HepG2 (cell line): ENCODE data around the gene HEATR1. TPM values are rescaled to one million over a fixed set of nuclear protein-coding genes. Genes with fewer than 3 reads are reported as not detected.

ENCODE experiments used
- ARHGAP35 ChIP-seq: sonication (generic); formaldehyde crosslinking; IDR thresholded peaks from 2 replicates; pipeline ENCODE4 v1.9.0; 2022; ENCODE audit warnings: mild to moderate bottlenecking, inconsistent platforms, moderate library complexity, missing genetic modification reagents, borderline replicate concordance
- CENPT ChIP-seq: sonication (generic); formaldehyde crosslinking; IDR thresholded peaks from 2 replicates; pipeline ENCODE4 v1.8.0; 2022; ENCODE audit warnings: low read depth, mild to moderate bottlenecking, moderate library complexity, missing genetic modification reagents
- EEA1 ChIP-seq: sonication (generic); formaldehyde crosslinking; IDR thresholded peaks from 2 replicates; pipeline ENCODE4 v1.5.1; 2020; ENCODE audit warnings: mild to moderate bottlenecking, missing genetic modification reagents, borderline replicate concordance
- FOXM1 ChIP-seq: sonication (generic); formaldehyde crosslinking; IDR thresholded peaks from 2 replicates; pipeline ENCODE4 v1.5.0; 2020; ENCODE audit warnings: missing genetic modification reagents
- GTF3A ChIP-seq: sonication (generic); formaldehyde crosslinking; conservative IDR thresholded peaks from 2 replicates; pipeline ENCODE4 v1.4.0; 2020; ENCODE audit warnings: mild to moderate bottlenecking, missing genetic modification reagents
- HNRNPL ChIP-seq: fragments of 200-400 bp; formaldehyde crosslinking; IDR thresholded peaks from 2 replicates; pipeline ENCODE4 v1.6.1; 2017; ENCODE audit warnings: mild to moderate bottlenecking, low read depth, low read length
- TAF15 ChIP-seq: fragments of 200-400 bp; formaldehyde crosslinking; IDR thresholded peaks from one replicate; pipeline ENCODE4 v1.6.1; 2018; ENCODE audit warnings: mild to moderate bottlenecking, low read depth, low read length; ENCODE audit not compliant: poor library complexity, severe bottlenecking
- ZFP1 ChIP-seq: IDR thresholded peaks from 2 replicates; pipeline ENCODE4 v1.6.1; 2016
- ZNF292 ChIP-seq: sonication (generic); formaldehyde crosslinking; IDR thresholded peaks from 2 replicates; pipeline ENCODE4 v1.8.1; 2022; ENCODE audit warnings: mild to moderate bottlenecking, low read depth, missing genetic modification reagents, borderline replicate concordance
- ZNF296 ChIP-seq: sonication (generic); formaldehyde crosslinking; conservative IDR thresholded peaks from 2 replicates; pipeline ENCODE4 v1.5.0; 2020; ENCODE audit warnings: mild to moderate bottlenecking, missing genetic modification reagents
- ZNF432 ChIP-seq: sonication (generic); formaldehyde crosslinking; IDR thresholded peaks from 2 replicates; pipeline ENCODE4 v1.5.0; 2020; ENCODE audit warnings: missing genetic modification reagents, mild to moderate bottlenecking, borderline replicate concordance
- ZNF850 ChIP-seq: sonication (generic); formaldehyde crosslinking; conservative IDR thresholded peaks from 2 replicates; pipeline ENCODE4 v1.9.0; 2021; ENCODE audit warnings: mild to moderate bottlenecking, missing genetic modification reagents
- polyA plus RNA-seq, 8 experiments: library from polyadenylated mRNA; depleted of rRNA in 3 of 8; stranded (reverse) in 7 of 8; unstranded in 1 of 8; fragments of >200 nt; fragmentation: Illumina TruSeq in 4 of 8; extraction: Trizol in 4 of 8; gene quantifications; 2 replicates each; pipeline versions ENCODE4 v1.2.1 to v1.2.3, GENCODE V29; 2011 to 2016; ENCODE audit warnings: low read depth in 4 of 8, missing spikeins in 1 of 8, mixed read lengths in 1 of 8; ENCODE audit not compliant: insufficient read depth in 1 of 8
- total RNA-seq, 5 experiments: library from RNA; depleted of rRNA; stranded (reverse); fragments of >200 nt; fragmentation: Illumina TruSeq; extraction: Trizol; gene quantifications; 2 replicates each; pipeline ENCODE4 v1.2.3, GENCODE V29; 2016; ENCODE audit warnings: low read depth in 1 of 5
- TF ChIP-seq, protein P1 (sequence below): sonication (generic); formaldehyde crosslinking; IDR thresholded peaks from 2 replicates; pipeline ENCODE4 v1.5.0; 2020; ENCODE audit warnings: missing genetic modification reagents
- TF ChIP-seq, protein P2 (sequence below): sonication (generic); formaldehyde crosslinking; IDR thresholded peaks from 2 replicates; pipeline ENCODE4 v1.4.0; 2020; ENCODE audit warnings: missing genetic modification reagents, mild to moderate bottlenecking, borderline replicate concordance
- TF ChIP-seq, protein P3 (sequence below): sonication (generic); formaldehyde crosslinking; IDR thresholded peaks from 2 replicates; pipeline ENCODE4 v1.5.1; 2020; ENCODE audit warnings: missing genetic modification reagents, mild to moderate bottlenecking, borderline replicate concordance
- TF ChIP-seq, protein P4 (sequence below): sonication (generic); formaldehyde crosslinking; conservative IDR thresholded peaks from 2 replicates; pipeline ENCODE4 v1.8.1; 2023; ENCODE audit warnings: missing genetic modification reagents
- TF ChIP-seq, protein P5 (sequence below): sonication (generic); formaldehyde crosslinking; IDR thresholded peaks from 2 replicates; pipeline ENCODE4 v1.9.0; 2021; ENCODE audit warnings: mild to moderate bottlenecking, missing genetic modification reagents

The HEATR1 gene
- total and polyA plus RNA-seq, 2 of the 13 experiments (the other 11 are each of a cell fraction or from before 2014, with no cell fraction given) = 10.2 to 45.8 TPM

DNA sequence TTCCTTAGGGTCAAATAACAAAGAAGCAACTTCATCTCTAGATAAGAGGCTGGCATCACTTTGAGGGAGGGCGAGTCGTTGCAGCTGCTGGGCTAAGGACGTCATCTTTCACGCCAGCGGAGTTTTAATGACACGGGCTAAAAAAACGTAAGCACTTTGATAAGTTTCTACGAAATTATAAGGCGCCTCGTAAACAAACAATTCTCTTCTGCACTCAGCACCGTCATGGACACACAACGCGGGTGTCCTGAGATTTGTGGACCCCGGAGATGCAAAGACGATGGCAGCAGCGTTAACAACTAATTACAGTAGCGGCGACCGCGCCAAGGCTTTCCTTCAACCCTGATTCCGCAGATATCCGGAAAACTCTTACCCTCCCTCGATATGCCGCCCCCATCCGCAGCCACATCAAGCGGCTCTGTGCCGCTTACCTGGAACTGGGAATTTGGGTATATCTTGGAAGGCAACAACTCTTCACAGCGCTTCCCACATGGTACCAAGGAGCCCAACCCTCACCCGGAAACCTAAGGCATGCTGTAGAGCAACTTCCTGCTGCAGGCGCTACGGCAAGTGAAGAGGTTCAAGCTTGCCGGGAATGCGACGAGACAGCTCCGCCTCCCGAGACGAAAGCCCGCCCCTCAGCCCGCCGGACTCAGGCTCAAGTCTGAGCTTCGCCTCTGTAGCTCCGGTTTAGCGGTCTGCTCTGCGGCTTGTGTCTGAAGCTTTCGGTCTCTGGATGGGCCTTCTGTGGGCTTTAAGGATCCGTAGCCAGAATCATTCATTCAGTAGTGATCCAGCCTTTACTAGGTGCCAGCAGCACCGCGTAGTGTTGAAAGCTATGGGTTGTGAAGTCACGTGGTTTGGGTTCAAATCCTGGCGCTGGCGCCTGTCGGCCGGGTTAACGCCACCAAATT lies at the start of gene HEATR1 (continued):
- TF ChIP-seq, protein P1, sequence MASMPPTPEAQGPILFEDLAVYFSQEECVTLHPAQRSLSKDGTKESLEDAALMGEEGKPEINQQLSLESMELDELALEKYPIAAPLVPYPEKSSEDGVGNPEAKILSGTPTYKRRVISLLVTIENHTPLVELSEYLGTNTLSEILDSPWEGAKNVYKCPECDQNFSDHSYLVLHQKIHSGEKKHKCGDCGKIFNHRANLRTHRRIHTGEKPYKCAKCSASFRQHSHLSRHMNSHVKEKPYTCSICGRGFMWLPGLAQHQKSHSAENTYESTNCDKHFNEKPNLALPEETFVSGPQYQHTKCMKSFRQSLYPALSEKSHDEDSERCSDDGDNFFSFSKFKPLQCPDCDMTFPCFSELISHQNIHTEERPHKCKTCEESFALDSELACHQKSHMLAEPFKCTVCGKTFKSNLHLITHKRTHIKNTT (CRISPR knock-in tag) = no peak
- no peak for TF ChIP-seq ZNF296 (CRISPR knock-in tag)
- TF ChIP-seq ZNF432 (CRISPR knock-in tag) = no peak
- no peak for TF ChIP-seq FOXM1 (CRISPR knock-in tag)
- TF ChIP-seq, protein P2, sequence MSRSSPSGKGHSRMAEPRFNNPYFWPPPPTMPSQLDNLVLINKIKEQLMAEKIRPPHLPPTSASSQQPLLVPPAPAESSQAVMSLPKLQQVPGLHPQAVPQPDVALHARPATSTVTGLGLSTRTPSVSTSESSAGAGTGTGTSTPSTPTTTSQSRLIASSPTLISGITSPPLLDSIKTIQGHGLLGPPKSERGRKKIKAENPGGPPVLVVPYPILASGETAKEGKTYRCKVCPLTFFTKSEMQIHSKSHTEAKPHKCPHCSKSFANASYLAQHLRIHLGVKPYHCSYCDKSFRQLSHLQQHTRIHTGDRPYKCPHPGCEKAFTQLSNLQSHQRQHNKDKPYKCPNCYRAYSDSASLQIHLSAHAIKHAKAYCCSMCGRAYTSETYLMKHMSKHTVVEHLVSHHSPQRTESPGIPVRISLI = no peak
- TF ChIP-seq ZNF850 = no peak
- TF ChIP-seq CENPT (CRISPR knock-in tag) = no peak
- TF ChIP-seq ARHGAP35 (CRISPR knock-in tag) = no peak
- TF ChIP-seq ZNF292 = peak; percentile 24; the same call in 1 of the 2 replicates
- no peak for TF ChIP-seq EEA1 (CRISPR knock-in tag)
- TF ChIP-seq, protein P3, sequence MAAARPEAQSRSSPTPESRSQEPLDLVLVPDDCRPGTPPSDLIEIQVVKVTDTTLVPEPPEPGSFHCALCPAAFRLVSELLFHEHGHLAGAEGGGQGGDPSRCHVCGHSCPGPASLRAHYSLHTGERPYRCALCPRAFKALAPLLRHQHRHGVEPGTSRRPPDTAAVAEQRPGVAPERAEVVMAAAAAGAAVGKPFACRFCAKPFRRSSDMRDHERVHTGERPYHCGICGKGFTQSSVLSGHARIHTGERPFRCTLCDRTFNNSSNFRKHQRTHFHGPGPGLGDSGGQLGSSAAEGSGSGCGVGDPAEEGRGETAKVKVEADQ (CRISPR knock-in tag) = peak; percentile 67; the same call in 1 of the 2 replicates
- no peak for TF ChIP-seq TAF15
- TF ChIP-seq, protein P4, sequence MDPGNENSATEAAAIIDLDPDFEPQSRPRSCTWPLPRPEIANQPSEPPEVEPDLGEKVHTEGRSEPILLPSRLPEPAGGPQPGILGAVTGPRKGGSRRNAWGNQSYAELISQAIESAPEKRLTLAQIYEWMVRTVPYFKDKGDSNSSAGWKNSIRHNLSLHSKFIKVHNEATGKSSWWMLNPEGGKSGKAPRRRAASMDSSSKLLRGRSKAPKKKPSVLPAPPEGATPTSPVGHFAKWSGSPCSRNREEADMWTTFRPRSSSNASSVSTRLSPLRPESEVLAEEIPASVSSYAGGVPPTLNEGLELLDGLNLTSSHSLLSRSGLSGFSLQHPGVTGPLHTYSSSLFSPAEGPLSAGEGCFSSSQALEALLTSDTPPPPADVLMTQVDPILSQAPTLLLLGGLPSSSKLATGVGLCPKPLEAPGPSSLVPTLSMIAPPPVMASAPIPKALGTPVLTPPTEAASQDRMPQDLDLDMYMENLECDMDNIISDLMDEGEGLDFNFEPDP = no peak
- TF ChIP-seq, protein P5, sequence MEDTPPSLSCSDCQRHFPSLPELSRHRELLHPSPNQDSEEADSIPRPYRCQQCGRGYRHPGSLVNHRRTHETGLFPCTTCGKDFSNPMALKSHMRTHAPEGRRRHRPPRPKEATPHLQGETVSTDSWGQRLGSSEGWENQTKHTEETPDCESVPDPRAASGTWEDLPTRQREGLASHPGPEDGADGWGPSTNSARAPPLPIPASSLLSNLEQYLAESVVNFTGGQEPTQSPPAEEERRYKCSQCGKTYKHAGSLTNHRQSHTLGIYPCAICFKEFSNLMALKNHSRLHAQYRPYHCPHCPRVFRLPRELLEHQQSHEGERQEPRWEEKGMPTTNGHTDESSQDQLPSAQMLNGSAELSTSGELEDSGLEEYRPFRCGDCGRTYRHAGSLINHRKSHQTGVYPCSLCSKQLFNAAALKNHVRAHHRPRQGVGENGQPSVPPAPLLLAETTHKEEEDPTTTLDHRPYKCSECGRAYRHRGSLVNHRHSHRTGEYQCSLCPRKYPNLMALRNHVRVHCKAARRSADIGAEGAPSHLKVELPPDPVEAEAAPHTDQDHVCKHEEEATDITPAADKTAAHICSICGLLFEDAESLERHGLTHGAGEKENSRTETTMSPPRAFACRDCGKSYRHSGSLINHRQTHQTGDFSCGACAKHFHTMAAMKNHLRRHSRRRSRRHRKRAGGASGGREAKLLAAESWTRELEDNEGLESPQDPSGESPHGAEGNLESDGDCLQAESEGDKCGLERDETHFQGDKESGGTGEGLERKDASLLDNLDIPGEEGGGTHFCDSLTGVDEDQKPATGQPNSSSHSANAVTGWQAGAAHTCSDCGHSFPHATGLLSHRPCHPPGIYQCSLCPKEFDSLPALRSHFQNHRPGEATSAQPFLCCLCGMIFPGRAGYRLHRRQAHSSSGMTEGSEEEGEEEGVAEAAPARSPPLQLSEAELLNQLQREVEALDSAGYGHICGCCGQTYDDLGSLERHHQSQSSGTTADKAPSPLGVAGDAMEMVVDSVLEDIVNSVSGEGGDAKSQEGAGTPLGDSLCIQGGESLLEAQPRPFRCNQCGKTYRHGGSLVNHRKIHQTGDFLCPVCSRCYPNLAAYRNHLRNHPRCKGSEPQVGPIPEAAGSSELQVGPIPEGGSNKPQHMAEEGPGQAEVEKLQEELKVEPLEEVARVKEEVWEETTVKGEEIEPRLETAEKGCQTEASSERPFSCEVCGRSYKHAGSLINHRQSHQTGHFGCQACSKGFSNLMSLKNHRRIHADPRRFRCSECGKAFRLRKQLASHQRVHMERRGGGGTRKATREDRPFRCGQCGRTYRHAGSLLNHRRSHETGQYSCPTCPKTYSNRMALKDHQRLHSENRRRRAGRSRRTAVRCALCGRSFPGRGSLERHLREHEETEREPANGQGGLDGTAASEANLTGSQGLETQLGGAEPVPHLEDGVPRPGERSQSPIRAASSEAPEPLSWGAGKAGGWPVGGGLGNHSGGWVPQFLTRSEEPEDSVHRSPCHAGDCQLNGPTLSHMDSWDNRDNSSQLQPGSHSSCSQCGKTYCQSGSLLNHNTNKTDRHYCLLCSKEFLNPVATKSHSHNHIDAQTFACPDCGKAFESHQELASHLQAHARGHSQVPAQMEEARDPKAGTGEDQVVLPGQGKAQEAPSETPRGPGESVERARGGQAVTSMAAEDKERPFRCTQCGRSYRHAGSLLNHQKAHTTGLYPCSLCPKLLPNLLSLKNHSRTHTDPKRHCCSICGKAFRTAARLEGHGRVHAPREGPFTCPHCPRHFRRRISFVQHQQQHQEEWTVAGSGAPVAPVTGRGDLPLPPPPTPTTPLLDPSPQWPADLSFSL (CRISPR knock-in tag) = 0 out of 2 replicates have a peak, but pooled peaks have one; percentile 20
- 0 out of 2 replicates have a peak, but pooled peaks have one; percentile 46 for TF ChIP-seq GTF3A (CRISPR knock-in tag)
- no peak for TF ChIP-seq ZFP1 (CRISPR knock-in tag)
- no peak for TF ChIP-seq HNRNPL
